Smooth muscle cell (in vitro differentiated cells): ENCODE data around the gene KDM5A. TPM values are rescaled to one million over a fixed set of nuclear protein-coding genes. Genes with fewer than 3 reads are reported as not detected.

Experiments used
- DNase-seq: peaks from one replicate; lab custom pipeline; 2025; ENCODE audit not compliant: unreplicated experiment; lab: John Stamatoyannopoulos, UW
- H2AFZ ChIP-seq: fragments of 200-600 bp; sonication (generic); 2 replicates; pipeline ENCODE4 v1.6.0; 2016; ENCODE audit warnings: antibody characterized with exemption, low read depth, mild to moderate bottlenecking
- H3F3A ChIP-seq: fragments of 200-600 bp; sonication (generic); 2 replicates; pipeline ENCODE4 v1.6.0; 2017; ENCODE audit warnings: antibody characterized with exemption, low read depth
- H3K27ac ChIP-seq: fragments of 200-600 bp; sonication (generic); 2 replicates; pipeline ENCODE4 v1.5.1; 2016; ENCODE audit warnings: low read depth, mild to moderate bottlenecking
- H3K27me3 ChIP-seq: fragments of 200-600 bp; sonication (generic); 2 replicates; pipeline ENCODE4 v1.6.1; 2016; ENCODE audit warnings: low read depth, mild to moderate bottlenecking
- H3K36me3 ChIP-seq: fragments of 200-600 bp; sonication (generic); 2 replicates; pipeline ENCODE4 v1.5.1; 2016; ENCODE audit warnings: low read depth
- H3K4me1 ChIP-seq: fragments of 200-600 bp; sonication (generic); 2 replicates; pipeline ENCODE4 v1.5.1; 2016; ENCODE audit warnings: low read depth
- H3K4me2 ChIP-seq: fragments of 200-600 bp; sonication (generic); 2 replicates; pipeline ENCODE4 v1.6.0; 2016; ENCODE audit warnings: mild to moderate bottlenecking
- H3K4me3 ChIP-seq: fragments of 200-600 bp; sonication (generic); 2 replicates; pipeline ENCODE4 v1.5.1; 2016; ENCODE audit warnings: mild to moderate bottlenecking
- H3K79me2 ChIP-seq: fragments of 200-600 bp; sonication (generic); 2 replicates; pipeline ENCODE4 v1.6.0; 2016; ENCODE audit warnings: low read depth, mild to moderate bottlenecking
- H3K9ac ChIP-seq: fragments of 200-600 bp; sonication (generic); 2 replicates; pipeline ENCODE4 v1.6.0; 2016; ENCODE audit warnings: low read depth
- H3K9me3 ChIP-seq: fragments of 200-600 bp; sonication (generic); replicated peaks from 2 replicates; pipeline ENCODE4 v1.5.1; 2016; ENCODE audit warnings: low read depth
- H4K20me1 ChIP-seq: fragments of 200-600 bp; sonication (generic); 2 replicates; pipeline ENCODE4 v1.6.0; 2016; ENCODE audit warnings: low read depth
- WGBS: methylation state at CpG from one replicate; pipeline ENCODE4 v1.1.7; 2016; ENCODE audit warnings: low lambda C conversion rate; 5-methylcytosine and 5-hydroxymethylcytosine counted together
- polyA plus RNA-seq: library from polyadenylated mRNA; unstranded; fragments of >200 nt; fragmentation: Nextera tagmentation; extraction: Ambion mirVana; gene quantifications from 2 replicates; pipeline ENCODE4 v1.2.1, GENCODE V29; 2016
- total RNA-seq: library from RNA; depleted of rRNA; stranded (reverse); fragments of >200 nt; gene quantifications from 2 replicates; pipeline ENCODE4 v1.2.3, GENCODE V29; 2014
- TF ChIP-seq, protein P1 (sequence below): fragments of 200-600 bp; sonication (generic); IDR thresholded peaks from 2 replicates; pipeline ENCODE4 v1.5.1; 2017; ENCODE audit warnings: borderline replicate concordance, mild to moderate bottlenecking, antibody characterized with exemption; ENCODE audit not compliant: insufficient read depth, poor library complexity, severe bottlenecking

Gene KDM5A
- total and polyA plus RNA-seq, 2 experiments from 2014 or later: 30.5 to 87.2 TPM

DNA sequence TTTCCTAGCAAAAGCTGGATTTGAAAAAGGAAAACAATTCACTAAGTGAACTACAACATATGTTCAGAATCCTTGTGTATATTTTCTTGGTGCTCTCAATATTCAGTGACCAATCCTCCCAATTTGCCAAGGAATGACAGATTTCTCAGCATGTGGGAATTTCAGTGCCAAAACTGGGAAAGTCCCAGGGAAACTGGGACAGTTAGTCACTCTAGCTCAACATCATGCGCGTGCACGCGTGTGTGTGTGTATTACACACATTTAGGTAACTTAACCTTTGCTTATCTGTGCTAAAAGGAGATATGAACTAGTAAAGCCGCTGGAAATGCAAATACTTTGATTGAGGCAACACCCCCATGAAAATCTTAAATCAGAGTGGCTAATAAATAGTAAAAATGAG lies 100.4 kb downstream of the KDM5A start:
- 97% methylated on average over 5 of the region's 5 CpGs for WGBS
- H3K4me2 ChIP-seq: no peak overlapping the region
- H3K27me3 ChIP-seq: no peaks in the 10 kb centered on the region
- peaks cover 11% of the 10 kb centered on the region for H3K79me2 ChIP-seq
- H3K36me3 ChIP-seq: peaks cover 28% of the 10 kb centered on the region
- H3K9me3 ChIP-seq: no peaks in the 10 kb centered on the region
- no peaks in the 10 kb centered on the region for H3F3A ChIP-seq
- peaks cover 37% of the 10 kb centered on the region for H4K20me1 ChIP-seq
- TF ChIP-seq, protein P1, sequence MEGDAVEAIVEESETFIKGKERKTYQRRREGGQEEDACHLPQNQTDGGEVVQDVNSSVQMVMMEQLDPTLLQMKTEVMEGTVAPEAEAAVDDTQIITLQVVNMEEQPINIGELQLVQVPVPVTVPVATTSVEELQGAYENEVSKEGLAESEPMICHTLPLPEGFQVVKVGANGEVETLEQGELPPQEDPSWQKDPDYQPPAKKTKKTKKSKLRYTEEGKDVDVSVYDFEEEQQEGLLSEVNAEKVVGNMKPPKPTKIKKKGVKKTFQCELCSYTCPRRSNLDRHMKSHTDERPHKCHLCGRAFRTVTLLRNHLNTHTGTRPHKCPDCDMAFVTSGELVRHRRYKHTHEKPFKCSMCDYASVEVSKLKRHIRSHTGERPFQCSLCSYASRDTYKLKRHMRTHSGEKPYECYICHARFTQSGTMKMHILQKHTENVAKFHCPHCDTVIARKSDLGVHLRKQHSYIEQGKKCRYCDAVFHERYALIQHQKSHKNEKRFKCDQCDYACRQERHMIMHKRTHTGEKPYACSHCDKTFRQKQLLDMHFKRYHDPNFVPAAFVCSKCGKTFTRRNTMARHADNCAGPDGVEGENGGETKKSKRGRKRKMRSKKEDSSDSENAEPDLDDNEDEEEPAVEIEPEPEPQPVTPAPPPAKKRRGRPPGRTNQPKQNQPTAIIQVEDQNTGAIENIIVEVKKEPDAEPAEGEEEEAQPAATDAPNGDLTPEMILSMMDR: no peak
- no peak overlapping the region for H3K9ac ChIP-seq
- H3K27ac ChIP-seq: no peak overlapping the region
- H3K4me3 ChIP-seq: no peak overlapping the region
- no peaks in the 10 kb centered on the region for H3K4me1 ChIP-seq
- no peak overlapping the region for H2AFZ ChIP-seq
- no peak for DNase-seq

DNA sequence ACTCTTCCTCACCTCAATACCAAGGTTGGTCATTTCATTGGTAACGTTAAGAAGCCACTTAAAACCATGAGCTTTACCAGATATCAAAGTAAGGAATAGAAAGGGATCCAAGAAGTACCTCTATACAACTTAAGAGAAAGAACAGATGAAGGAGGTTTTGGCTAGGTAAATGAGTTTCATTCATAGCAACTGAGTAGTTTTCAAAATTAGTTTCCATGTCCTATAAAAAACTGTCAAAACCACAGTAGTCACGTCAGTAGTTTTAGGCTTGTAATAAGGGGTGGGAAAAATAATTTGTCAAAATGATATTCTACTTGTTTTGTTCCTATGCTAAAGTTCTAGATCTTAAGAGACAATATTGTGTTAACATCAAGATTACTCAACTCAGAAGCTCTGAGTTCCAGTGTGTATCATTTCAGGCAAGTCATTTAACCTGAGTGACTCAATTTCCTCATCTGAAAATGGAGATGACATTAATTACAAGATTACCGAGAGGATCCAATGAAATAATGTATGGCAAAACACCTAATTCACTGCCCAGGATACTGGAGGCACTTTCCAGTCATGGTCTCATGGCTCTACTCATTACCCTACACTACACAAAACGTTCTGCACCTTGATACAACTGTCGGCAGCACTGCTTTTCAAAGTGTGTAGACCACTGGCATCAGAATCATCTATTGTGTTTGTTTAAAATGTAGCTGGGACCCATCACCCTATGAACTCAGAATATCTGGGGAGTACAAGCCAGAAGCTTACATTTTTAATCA lies 102.4 kb downstream of the KDM5A start:
- Histone ChIP-seq H3K9me3 (no peaks in the 10 kb centered on the region), H3K4me2 (no peak overlapping the region), H3K9ac (no peak overlapping the region), H3F3A (no peaks in the 10 kb centered on the region), H3K4me3 (no peak overlapping the region), H4K20me1 (peaks cover 37% of the 10 kb centered on the region), H3K27ac (no peak overlapping the region), H3K4me1 (no peaks in the 10 kb centered on the region), H3K36me3 (peaks cover 15% of the 10 kb centered on the region), H2AFZ (no peak overlapping the region), H3K27me3 (no peaks in the 10 kb centered on the region), H3K79me2 (peaks cover 11% of the 10 kb centered on the region)
- DNase-seq: no peak
- 98% methylated on average over 5 of the region's 5 CpGs for WGBS
- TF ChIP-seq, protein P1: no peak

DNA sequence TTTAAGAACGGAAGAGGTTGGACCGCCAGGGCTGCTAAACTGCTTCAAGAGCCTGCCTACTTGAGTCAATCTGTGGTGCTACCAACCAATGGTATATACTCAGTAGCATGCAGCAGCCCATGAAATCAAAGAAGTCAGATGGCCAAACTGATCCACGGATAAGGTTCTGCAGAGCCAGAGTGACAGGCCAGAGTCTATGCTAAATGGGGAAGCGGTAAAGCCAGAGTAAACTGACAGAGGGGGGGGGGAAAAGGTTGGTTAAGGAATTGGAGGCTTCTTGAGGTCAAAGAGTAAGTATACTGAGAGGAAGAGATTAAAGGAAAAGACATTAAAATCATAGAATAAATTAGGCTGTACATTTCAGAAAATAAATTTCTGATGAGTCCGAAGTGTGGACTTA lies 111.1 kb downstream of the KDM5A start:
- Histone ChIP-seq H3K9ac (no peak overlapping the region), H3K36me3 (no peaks in the 10 kb centered on the region), H3K4me3 (no peak overlapping the region), H3K79me2 (no peaks in the 10 kb centered on the region), H2AFZ (no peak overlapping the region), H3K27me3 (no peaks in the 10 kb centered on the region), H3K27ac (no peak overlapping the region), H3F3A (no peaks in the 10 kb centered on the region), H4K20me1 (no peaks in the 10 kb centered on the region), H3K4me1 (no peaks in the 10 kb centered on the region), H3K9me3 (no peaks in the 10 kb centered on the region), H3K4me2 (no peak overlapping the region)
- TF ChIP-seq, protein P1: no peak
- 90% methylated on average over 5 of the region's 5 CpGs for WGBS
- DNase-seq: no peak

DNA sequence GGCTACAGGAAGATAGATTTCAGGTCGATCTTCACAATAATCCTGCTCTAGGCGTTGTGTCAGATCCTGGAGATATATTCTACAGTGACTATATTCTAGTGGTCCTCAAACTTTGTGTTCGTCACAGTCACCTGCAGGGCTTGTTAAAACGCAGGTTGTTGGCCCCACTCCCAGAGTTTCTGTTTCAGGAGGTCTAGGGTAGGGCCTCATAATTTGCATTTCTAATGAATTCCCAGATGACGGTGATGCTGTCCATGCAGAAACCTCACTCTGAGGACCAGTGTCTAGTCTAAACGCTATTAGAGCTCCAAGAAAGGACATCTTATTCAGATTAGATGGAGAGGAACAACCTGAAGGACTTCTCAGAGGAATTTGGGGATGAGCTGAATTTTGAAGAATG lies 113.3 kb downstream of the KDM5A start:
- Histone ChIP-seq H3K9me3 (no peaks in the 10 kb centered on the region), H3K4me3 (no peak overlapping the region), H3K4me1 (no peaks in the 10 kb centered on the region), H3K36me3 (no peaks in the 10 kb centered on the region), H3K27ac (no peak overlapping the region), H3K79me2 (no peaks in the 10 kb centered on the region), H2AFZ (no peak overlapping the region), H3K4me2 (no peak overlapping the region), H3K9ac (no peak overlapping the region), H4K20me1 (no peaks in the 10 kb centered on the region), H3F3A (peaks cover 4% of the 10 kb centered on the region), H3K27me3 (no peaks in the 10 kb centered on the region)
- TF ChIP-seq, protein P1: no peak
- WGBS: 95% methylated on average over 6 of the region's 6 CpGs
- DNase-seq: no peak
